ENCODE measurements around the gene RNLS. TPM values are rescaled to one million over a fixed set of nuclear protein-coding genes. Genes with fewer than 3 reads are reported as not detected.

RNLS gene
- total and polyA plus RNA-seq, 2 donors from 2014 or later, result 19.5 to 21.1 TPM

GRCh38 chr10:88256013-88256680 is 327.0 kb downstream of the RNLS start:
- FAIRE-seq, result no peak
- H3K4me1 ChIP-seq (ENCODE audit: control insufficient read depth in 2 of 3, insufficient read depth in 2 of 3, low read depth in 1 of 3, low read length in 3 of 3), result peaks cover 0 to 8% (median 3%) of the 10 kb centered on the region in 3 donors

GRCh38 chr10:88254091-88254490 is 329.0 kb downstream of the RNLS start:
- Histone ChIP-seq H3K4me3 (ENCODE audit: low read length in 3 of 3) (no peak overlapping the region), H3K9ac (ENCODE audit: low read length in 3 of 3) (no peak overlapping the region), H3K36me3 (ENCODE audit: control insufficient read depth in 2 of 3, insufficient read depth in 3 of 3, low read length in 3 of 3) (no peaks in the 10 kb centered on the region), H3K27me3 (ENCODE audit: control insufficient read depth, insufficient read depth, low read length) (no peaks in the 10 kb centered on the region), H3K27ac (ENCODE audit: low read depth in 2 of 2, low read length in 2 of 2) (no peak overlapping the region), H3K9me3 (ENCODE audit: control insufficient read depth in 2 of 3, insufficient read depth in 1 of 3, low read length in 3 of 3) (no peaks in the 10 kb centered on the region), H3K4me1 (ENCODE audit: control insufficient read depth in 2 of 3, insufficient read depth in 2 of 3, low read depth in 1 of 3, low read length in 3 of 3) (peaks cover 0 to 8% (median 3%) of the 10 kb centered on the region in 3 donors)
- no peak for FAIRE-seq
- TF ChIP-seq CTCF (IDR thresholded peaks at IDR 0.05; ENCODE audit: borderline replicate concordance, extremely low read depth, insufficient read depth), result no peak
- intact Hi-C loops (cut with DNase I), result no loop called here
- peak in 1 of 5 donors; percentile 70 for DNase-seq

More at GRCh38 chr10:88256013-88256680, 327.0 kb downstream of the RNLS start:
- H3K9me3 ChIP-seq (ENCODE audit: control insufficient read depth in 2 of 3, insufficient read depth in 1 of 3, low read length in 3 of 3), result no peaks in the 10 kb centered on the region
- H3K9ac ChIP-seq (ENCODE audit: low read length in 3 of 3), result no peak overlapping the region
- H3K4me3 ChIP-seq (ENCODE audit: low read length in 3 of 3), result no peak overlapping the region
- no peaks in the 10 kb centered on the region for H3K27me3 ChIP-seq (ENCODE audit: control insufficient read depth, insufficient read depth, low read length)
- intact Hi-C loops (cut with DNase I), result no loop called here
- peak overlapping the region; percentile 10 to 50 for H3K27ac ChIP-seq (ENCODE audit: low read depth in 2 of 2, low read length in 2 of 2)
- no peak for TF ChIP-seq CTCF (IDR thresholded peaks at IDR 0.05; ENCODE audit: borderline replicate concordance, extremely low read depth, insufficient read depth)
- H3K36me3 ChIP-seq (ENCODE audit: control insufficient read depth in 2 of 3, insufficient read depth in 3 of 3, low read length in 3 of 3), result no peaks in the 10 kb centered on the region
- DNase-seq, result peak in 4 of 5 donors; percentile 27 to 85 (median 52)

- DNase-seq (peak in 1 of 5 donors; percentile 60), FAIRE-seq (no peak)
- H3K36me3 ChIP-seq (ENCODE audit: control insufficient read depth in 2 of 3, insufficient read depth in 3 of 3, low read length in 3 of 3), result no peaks in the 10 kb centered on the region
- H3K27me3 ChIP-seq (ENCODE audit: control insufficient read depth, insufficient read depth, low read length), result no peaks in the 10 kb centered on the region
- TF ChIP-seq CTCF (IDR thresholded peaks at IDR 0.05; ENCODE audit: borderline replicate concordance, extremely low read depth, insufficient read depth), result no peak
- no peaks in the 10 kb centered on the region for H3K9me3 ChIP-seq (ENCODE audit: control insufficient read depth in 2 of 3, insufficient read depth in 1 of 3, low read length in 3 of 3)
- intact Hi-C loops (cut with DNase I), result no loop called here
- H3K9ac ChIP-seq (ENCODE audit: low read length in 3 of 3), result no peak overlapping the region
- no peak overlapping the region for H3K27ac ChIP-seq (ENCODE audit: low read depth in 2 of 2, low read length in 2 of 2)
- H3K4me1 ChIP-seq (ENCODE audit: control insufficient read depth in 2 of 3, insufficient read depth in 2 of 3, low read depth in 1 of 3, low read length in 3 of 3), result peaks cover 0 to 8% (median 3%) of the 10 kb centered on the region in 3 donors
- no peak overlapping the region for H3K4me3 ChIP-seq (ENCODE audit: low read length in 3 of 3)
These were observed 329.5 kb downstream of the RNLS start for GRCh38 chr10:88253622-88254021.
